ENCODE measurements around the gene TFCP2. TPM values are rescaled to one million over a fixed set of nuclear protein-coding genes. Genes with fewer than 3 reads are reported as not detected.

Gene TFCP2
- total RNA-seq, 6 experiments from 2014 or later = 6.3 to 9.4 (median 7.3) TPM

DNA sequence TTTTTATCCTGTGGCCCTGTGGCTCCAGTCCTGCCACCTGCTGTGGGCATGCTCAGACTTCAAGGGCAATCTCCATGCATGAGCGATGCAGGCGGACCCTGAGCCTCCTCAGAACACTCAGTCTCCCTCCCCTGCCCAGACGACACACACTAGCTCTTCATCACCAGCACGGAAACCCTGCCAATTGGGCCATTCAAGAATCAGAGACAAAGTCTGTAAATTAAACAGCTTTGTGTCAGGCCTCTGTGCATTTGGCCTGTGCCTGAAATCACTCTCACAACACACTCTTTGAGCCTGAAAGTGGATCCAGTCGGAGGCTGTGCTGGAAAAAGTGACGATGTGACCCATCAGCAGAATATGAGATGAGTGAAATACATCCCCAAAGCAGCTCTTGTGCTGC, 32.4 kb upstream of the TFCP2 start:
- no peak for TF ChIP-seq POLR2A (IDR thresholded peaks at IDR 0.05)
- TF ChIP-seq, protein P1, sequence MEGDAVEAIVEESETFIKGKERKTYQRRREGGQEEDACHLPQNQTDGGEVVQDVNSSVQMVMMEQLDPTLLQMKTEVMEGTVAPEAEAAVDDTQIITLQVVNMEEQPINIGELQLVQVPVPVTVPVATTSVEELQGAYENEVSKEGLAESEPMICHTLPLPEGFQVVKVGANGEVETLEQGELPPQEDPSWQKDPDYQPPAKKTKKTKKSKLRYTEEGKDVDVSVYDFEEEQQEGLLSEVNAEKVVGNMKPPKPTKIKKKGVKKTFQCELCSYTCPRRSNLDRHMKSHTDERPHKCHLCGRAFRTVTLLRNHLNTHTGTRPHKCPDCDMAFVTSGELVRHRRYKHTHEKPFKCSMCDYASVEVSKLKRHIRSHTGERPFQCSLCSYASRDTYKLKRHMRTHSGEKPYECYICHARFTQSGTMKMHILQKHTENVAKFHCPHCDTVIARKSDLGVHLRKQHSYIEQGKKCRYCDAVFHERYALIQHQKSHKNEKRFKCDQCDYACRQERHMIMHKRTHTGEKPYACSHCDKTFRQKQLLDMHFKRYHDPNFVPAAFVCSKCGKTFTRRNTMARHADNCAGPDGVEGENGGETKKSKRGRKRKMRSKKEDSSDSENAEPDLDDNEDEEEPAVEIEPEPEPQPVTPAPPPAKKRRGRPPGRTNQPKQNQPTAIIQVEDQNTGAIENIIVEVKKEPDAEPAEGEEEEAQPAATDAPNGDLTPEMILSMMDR (IDR thresholded peaks at IDR 0.05) = no peak
- no peaks in the 10 kb centered on the region for H3K4me1 ChIP-seq
- DNase-seq (no peak), ATAC-seq (no peak)
- no peak overlapping the region for H3K27ac ChIP-seq
- no peaks in the 10 kb centered on the region for H3K36me3 ChIP-seq
- no peaks in the 10 kb centered on the region for H3K27me3 ChIP-seq
- H3K9me3 ChIP-seq = no peaks in the 10 kb centered on the region
- no peak overlapping the region for H3K4me3 ChIP-seq
- intact Hi-C loops (cut with DNase I) = no loop called here
- 100% methylated on average over 2 of the region's 6 CpGs for WGBS (ENCODE audit: insufficient coverage, low coverage, low lambda C conversion rate, missing lambda C conversion rate)

DNA sequence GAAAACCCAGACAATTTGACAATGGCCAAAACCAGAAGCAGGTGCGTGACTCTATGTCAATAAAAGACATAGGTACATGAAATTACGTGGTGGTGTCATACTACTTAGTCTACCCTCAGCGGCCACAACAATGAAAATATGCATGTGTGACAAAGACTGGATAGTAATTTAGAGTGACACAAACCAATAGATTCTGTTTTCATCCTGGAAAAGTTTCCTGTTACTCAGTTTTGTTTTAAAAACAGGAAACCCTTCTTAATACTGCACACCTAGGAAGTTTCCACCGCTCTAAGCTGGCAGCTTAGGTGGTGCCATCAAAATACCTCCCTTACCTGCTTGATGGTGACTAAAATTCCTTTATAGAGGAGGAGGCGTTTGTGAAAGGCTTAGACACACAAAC, 29.8 kb upstream of the TFCP2 start:
- Histone ChIP-seq H3K27me3 (no peaks in the 10 kb centered on the region), H3K36me3 (no peaks in the 10 kb centered on the region), H3K4me1 (no peaks in the 10 kb centered on the region), H3K4me3 (no peak overlapping the region), H3K9me3 (no peaks in the 10 kb centered on the region), H3K27ac (no peak overlapping the region)
- 88% methylated on average over 5 of the region's 5 CpGs for WGBS (ENCODE audit: insufficient coverage, low coverage, low lambda C conversion rate, missing lambda C conversion rate)
- DNase-seq = no peak
- intact Hi-C loops (cut with DNase I) = no loop called here
- no peak for ATAC-seq
- TF ChIP-seq POLR2A (IDR thresholded peaks at IDR 0.05) = no peak

DNA sequence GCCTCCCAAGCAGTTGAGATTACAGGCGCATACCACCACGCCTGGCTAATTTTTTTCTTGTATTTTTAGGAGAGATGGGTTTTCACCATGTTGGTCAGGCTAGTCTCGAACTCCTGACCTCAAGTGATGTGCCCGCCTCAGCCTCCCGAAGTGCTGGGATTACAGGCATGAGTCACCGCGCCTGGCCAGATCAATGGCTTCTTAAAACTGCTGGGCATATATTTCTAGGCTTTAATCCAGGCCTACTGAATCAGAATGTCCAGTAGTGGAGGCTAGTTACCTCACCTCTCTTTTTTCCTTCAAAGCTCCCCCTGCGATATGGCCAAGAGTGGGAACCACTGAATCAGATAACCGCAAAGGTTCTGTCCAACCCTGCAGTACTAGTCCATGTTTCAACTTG, 27.9 kb upstream of the TFCP2 start:
- Histone ChIP-seq H3K36me3 (no peaks in the 10 kb centered on the region), H3K27me3 (no peaks in the 10 kb centered on the region), H3K4me1 (no peaks in the 10 kb centered on the region), H3K9me3 (no peaks in the 10 kb centered on the region), H3K27ac (no peak overlapping the region), H3K4me3 (no peak overlapping the region)
- intact Hi-C loops (cut with DNase I) = no loop called here
- no peak for TF ChIP-seq POLR2A (IDR thresholded peaks at IDR 0.05)
- TF ChIP-seq, protein P1 (IDR thresholded peaks at IDR 0.05) = no peak
- ATAC-seq (no peak), DNase-seq (no peak)
- WGBS (ENCODE audit: insufficient coverage, low coverage, low lambda C conversion rate, missing lambda C conversion rate) = 93% methylated on average over 8 of the region's 9 CpGs

DNA sequence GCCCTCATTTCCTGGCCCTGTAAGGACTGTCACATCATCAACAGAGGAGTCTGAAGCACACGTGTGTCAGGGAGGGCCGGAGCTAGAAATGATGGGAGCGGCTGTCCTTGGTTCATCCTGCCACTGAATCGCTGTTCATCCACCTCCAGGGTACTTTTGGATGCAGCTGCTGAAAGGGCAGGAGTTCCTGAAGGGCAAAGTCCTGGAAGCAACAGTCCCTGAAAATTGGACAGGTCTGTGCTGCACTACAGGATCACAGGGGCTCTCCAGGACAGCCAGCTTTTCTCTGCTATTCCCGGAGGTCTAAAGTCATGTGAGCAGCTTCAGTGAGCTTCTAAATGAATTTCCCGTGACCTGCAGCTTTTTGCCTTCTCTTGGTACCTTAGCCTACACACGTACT, 27.2 kb upstream of the TFCP2 start:
- no peaks in the 10 kb centered on the region for H3K36me3 ChIP-seq

DNA sequence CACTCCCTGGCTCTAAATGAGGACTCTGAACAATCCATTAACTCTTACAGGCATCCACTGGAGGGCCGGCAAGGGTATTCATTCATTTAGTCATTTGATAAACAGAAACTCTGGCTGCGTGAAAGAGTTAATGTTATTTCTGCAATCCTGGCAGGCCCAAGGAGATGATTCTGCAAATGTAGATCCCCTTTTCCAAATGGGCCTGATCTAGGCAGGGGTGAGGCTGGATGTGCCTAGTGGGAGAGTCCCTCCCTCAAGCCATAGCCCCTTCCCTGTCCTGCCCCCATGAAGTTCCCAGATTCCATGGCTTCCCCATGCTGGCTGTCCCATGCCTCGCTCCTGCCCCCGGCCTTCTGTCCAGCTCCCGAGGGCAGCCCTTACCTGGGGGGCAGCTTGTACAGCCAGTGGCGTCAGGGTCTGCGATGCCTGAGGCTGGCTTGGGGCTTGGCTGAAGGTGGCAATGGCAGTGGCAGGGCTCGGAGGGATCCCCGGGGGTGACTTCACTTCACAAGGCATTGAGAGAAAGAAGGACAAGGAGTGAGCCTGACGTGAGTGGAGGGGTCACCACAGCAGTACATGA, 26.5 kb upstream of the TFCP2 start:
- Histone ChIP-seq H3K4me3 (no peak overlapping the region), H3K9me3 (no peaks in the 10 kb centered on the region), H3K4me1 (no peaks in the 10 kb centered on the region), H3K36me3 (no peaks in the 10 kb centered on the region), H3K27ac (no peak overlapping the region), H3K27me3 (no peaks in the 10 kb centered on the region)
- intact Hi-C loops (cut with DNase I) = no loop called here
- WGBS (ENCODE audit: insufficient coverage, low coverage, low lambda C conversion rate, missing lambda C conversion rate) = 71% methylated on average over 1 of the region's 10 CpGs
- ATAC-seq (peak in 1 of 4 donors; percentile 19), DNase-seq (no peak)
- TF ChIP-seq POLR2A (IDR thresholded peaks at IDR 0.05) = no peak
- TF ChIP-seq, protein P1 (IDR thresholded peaks at IDR 0.05) = no peak

More for the DNA sequence above, 27.2 kb upstream of the TFCP2 start:
- peak in 3 of 4 donors; percentile 35 to 46 (median 45) for ATAC-seq
- intact Hi-C loops (cut with DNase I) = no loop called here
- 65% methylated on average over 3 of the region's 7 CpGs for WGBS (ENCODE audit: insufficient coverage, low coverage, low lambda C conversion rate, missing lambda C conversion rate)
- no peaks in the 10 kb centered on the region for H3K4me1 ChIP-seq
- H3K9me3 ChIP-seq = no peaks in the 10 kb centered on the region
- no peak for TF ChIP-seq POLR2A (IDR thresholded peaks at IDR 0.05)
- TF ChIP-seq, protein P1 (IDR thresholded peaks at IDR 0.05) = no peak
- H3K4me3 ChIP-seq = no peak overlapping the region
- no peak for DNase-seq
- H3K27ac ChIP-seq = no peak overlapping the region
- no peaks in the 10 kb centered on the region for H3K27me3 ChIP-seq

All from right lobe of liver (tissue), 6 donors.